AG09309 (cell line): Measurements from ENCODE around the gene CDC7.

Experiments used
- DNase-seq: peaks from one replicate; pipeline ENCODE4 v3.0.0-alpha.2; 2010; ENCODE audit warnings: low read depth
- H3K4me3 ChIP-seq: 2 replicates; pipeline ENCODE4 v1.5.1; 2011; ENCODE audit warnings: mild to moderate bottlenecking, low read depth, low read length, moderate library complexity; ENCODE audit not compliant: control insufficient read depth
- CTCF ChIP-seq: IDR thresholded peaks from 2 replicates; pipeline ENCODE4 v1.5.1; 2011; ENCODE audit warnings: mild to moderate bottlenecking, low read depth, low read length, inconsistent platforms; ENCODE audit not compliant: insufficient read depth, control insufficient read depth; ENCODE audit errors: missing control alignments

CDC7 gene

GRCh38 chr1:91568261-91568660 lies 67.6 kb downstream of the CDC7 start:
- TF ChIP-seq CTCF, result no peak
- DNase-seq, result no peak
- H3K4me3 ChIP-seq, result no peak overlapping the region

GRCh38 chr1:91569411-91570119 lies 68.9 kb downstream of the CDC7 start:
- H3K4me3 ChIP-seq, result no peak overlapping the region
- TF ChIP-seq CTCF, result no peak
- DNase-seq, result peak; percentile 89

DNA sequence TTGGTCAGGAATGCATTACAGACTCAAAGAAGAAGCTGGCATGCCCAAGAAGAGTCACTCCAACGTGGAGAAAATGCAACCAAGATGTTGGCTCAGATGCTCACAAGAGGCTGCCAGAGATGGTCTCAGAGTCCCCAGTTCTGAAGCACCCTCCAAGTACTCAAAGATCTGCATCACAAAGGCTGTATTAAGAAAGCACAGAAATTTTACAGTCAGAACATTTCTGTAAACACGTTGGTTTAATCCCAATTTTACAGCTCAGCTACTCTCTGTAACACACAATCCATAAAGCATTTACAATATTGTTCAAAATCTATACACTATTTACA lies 69.4 kb downstream of the CDC7 start:
- no peak overlapping the region for H3K4me3 ChIP-seq
- TF ChIP-seq CTCF, result no peak
- DNase-seq, result no peak

DNA sequence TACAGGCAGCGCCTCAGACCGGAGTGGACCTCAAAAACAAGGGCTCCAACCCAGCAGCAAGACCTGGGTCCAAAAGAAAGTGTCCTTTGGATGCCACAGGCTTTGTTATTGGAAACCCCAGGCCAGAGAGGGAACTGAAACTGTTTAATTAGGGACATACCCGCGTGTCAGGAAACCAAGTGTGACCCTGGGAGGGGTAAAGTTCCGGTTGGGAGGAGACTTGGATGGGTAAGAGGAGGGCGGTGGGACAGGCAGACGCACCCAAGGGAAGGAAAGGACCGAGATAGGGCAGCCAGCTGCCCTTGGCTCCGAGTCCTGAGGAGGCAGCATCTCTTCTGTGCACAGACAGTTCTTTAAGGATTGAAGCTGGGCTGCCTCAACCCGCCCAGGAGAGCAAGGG lies 71.4 kb downstream of the CDC7 start:
- DNase-seq, result no peak
- TF ChIP-seq CTCF, result no peak
- H3K4me3 ChIP-seq, result no peak overlapping the region
